ENCODE data around the gene RAMACL. TPM values are rescaled to one million over a fixed set of nuclear protein-coding genes. Genes with fewer than 3 reads are reported as not detected.

Gene RAMACL
- total RNA-seq, 1 donor from 2014 or later, result 1.2 TPM

GRCh38 chr6:166551754-166552495 is 34.6 kb downstream of the RAMACL start:
- Histone ChIP-seq H3K79me2 (ENCODE audit: insufficient read depth, low read length) (peaks cover 24% of the 10 kb centered on the region), H3K4me2 (ENCODE audit: low read length) (no peak overlapping the region), H3K4me1 (ENCODE audit: insufficient read depth, low read length) (peaks cover 26% of the 10 kb centered on the region), H3K27me3 (ENCODE audit: insufficient read depth, low read length) (no peaks in the 10 kb centered on the region), H4K20me1 (ENCODE audit: insufficient read depth, low read length) (no peaks in the 10 kb centered on the region), H2AFZ (ENCODE audit: low read depth, low read length) (no peak overlapping the region), H3K27ac (ENCODE audit: low read depth, low read length) (no peak overlapping the region), H3K4me3 (ENCODE audit: insufficient read depth, low read depth, low read length) (no peak overlapping the region), H3K9ac (ENCODE audit: low read length) (no peak overlapping the region), H3K9me3 (ENCODE audit: insufficient read depth, low read depth, low read length) (no peaks in the 10 kb centered on the region), H3K36me3 (ENCODE audit: insufficient read depth, low read length) (no peaks in the 10 kb centered on the region)
- FAIRE-seq (no peak), DNase-seq (ENCODE audit: low read depth) (no peak)
- peaks cover 8% of the 10 kb centered on the region for H3K36me3 Mint-ChIP-seq (ENCODE audit: low read depth, unreplicated experiment)
- H3K27ac Mint-ChIP-seq (ENCODE audit: unreplicated experiment), result no peak overlapping the region
- H3K9me3 Mint-ChIP-seq (ENCODE audit: unreplicated experiment), result peaks cover 7% of the 10 kb centered on the region
- H3K4me3 Mint-ChIP-seq (ENCODE audit: unreplicated experiment), result no peak overlapping the region
- H3K4me1 Mint-ChIP-seq (ENCODE audit: low read depth, unreplicated experiment), result peaks cover 32% of the 10 kb centered on the region
- H3K27me3 Mint-ChIP-seq (ENCODE audit: low read depth, unreplicated experiment), result no peaks in the 10 kb centered on the region
- TF ChIP-seq EZH2 (IDR thresholded peaks at IDR 0.05; ENCODE audit: insufficient read depth, low read length), result no peak
- no peak for TF ChIP-seq CTCF (IDR thresholded peaks at IDR 0.05; ENCODE audit: insufficient read depth, low read depth, low read length)

- FAIRE-seq (no peak), DNase-seq (ENCODE audit: low read depth) (no peak)
- no peak overlapping the region for H2AFZ ChIP-seq (ENCODE audit: low read depth, low read length)
- no peaks in the 10 kb centered on the region for H4K20me1 ChIP-seq (ENCODE audit: insufficient read depth, low read length)
- Mint-ChIP-seq H3K9me3 (ENCODE audit: unreplicated experiment) (peaks cover 7% of the 10 kb centered on the region), H3K4me3 (ENCODE audit: unreplicated experiment) (no peak overlapping the region), H3K36me3 (ENCODE audit: low read depth, unreplicated experiment) (peaks cover 11% of the 10 kb centered on the region), H3K27me3 (ENCODE audit: low read depth, unreplicated experiment) (no peaks in the 10 kb centered on the region), H3K4me1 (ENCODE audit: low read depth, unreplicated experiment) (peaks cover 10% of the 10 kb centered on the region), H3K27ac (ENCODE audit: unreplicated experiment) (no peak overlapping the region)
- no peaks in the 10 kb centered on the region for H3K36me3 ChIP-seq (ENCODE audit: insufficient read depth, low read length)
- TF ChIP-seq EZH2 (IDR thresholded peaks at IDR 0.05; ENCODE audit: insufficient read depth, low read length) (no peak), CTCF (IDR thresholded peaks at IDR 0.05; ENCODE audit: insufficient read depth, low read depth, low read length) (no peak)
- peaks cover 14% of the 10 kb centered on the region for H3K79me2 ChIP-seq (ENCODE audit: insufficient read depth, low read length)
- no peak overlapping the region for H3K27ac ChIP-seq (ENCODE audit: low read depth, low read length)
- H3K4me3 ChIP-seq (ENCODE audit: insufficient read depth, low read depth, low read length), result no peak overlapping the region
- H3K4me1 ChIP-seq (ENCODE audit: insufficient read depth, low read length), result peaks cover 4% of the 10 kb centered on the region
- H3K4me2 ChIP-seq (ENCODE audit: low read length), result no peak overlapping the region
- H3K9me3 ChIP-seq (ENCODE audit: insufficient read depth, low read depth, low read length), result no peaks in the 10 kb centered on the region
- no peaks in the 10 kb centered on the region for H3K27me3 ChIP-seq (ENCODE audit: insufficient read depth, low read length)
- no peak overlapping the region for H3K9ac ChIP-seq (ENCODE audit: low read length)
Measured at GRCh38 chr6:166546653-166547052, 39.8 kb downstream of the RAMACL start.

All from astrocyte (in vitro differentiated cells and primary cell).